Karpas-422 (cell line): Measurements from ENCODE around the gene GALNT17. TPM values are rescaled to one million over a fixed set of nuclear protein-coding genes. Genes with fewer than 3 reads are reported as not detected.

Experiments
- DNase-seq: peaks from one replicate; pipeline ENCODE4 v3.0.0-alpha.2; 2015
- H2AFZ ChIP-seq: fragments of 200-600 bp; sonication (generic); 2 replicates; pipeline ENCODE4 v1.6.1; 2014; ENCODE audit warnings: antibody characterized with exemption, low read length, mixed read lengths
- H3K27ac ChIP-seq: fragments of 200-600 bp; sonication (generic); 2 replicates; pipeline ENCODE4 v1.5.1; 2014; ENCODE audit warnings: mild to moderate bottlenecking, low read length, moderate library complexity
- H3K27me3 ChIP-seq: fragments of 200-600 bp; sonication (generic); 2 replicates; pipeline ENCODE4 v1.6.1; 2014; ENCODE audit warnings: low read length, mixed read lengths
- H3K36me3 ChIP-seq: fragments of 200-600 bp; sonication (generic); 2 replicates; pipeline ENCODE4 v1.6.1; 2014; ENCODE audit warnings: low read length, mixed read lengths; ENCODE audit not compliant: insufficient read depth
- H3K4me1 ChIP-seq: fragments of 200-600 bp; sonication (generic); 2 replicates; pipeline ENCODE4 v1.6.1; 2014; ENCODE audit warnings: mild to moderate bottlenecking, low read length, mixed read lengths
- H3K4me2 ChIP-seq: fragments of 200-600 bp; sonication (generic); 2 replicates; pipeline ENCODE4 v1.6.1; 2014; ENCODE audit warnings: low read length, low read depth, mild to moderate bottlenecking; ENCODE audit not compliant: poor library complexity, severe bottlenecking
- H3K4me3 ChIP-seq: fragments of 200-600 bp; sonication (generic); 2 replicates; pipeline ENCODE4 v1.5.1; 2014; ENCODE audit warnings: mild to moderate bottlenecking, antibody characterized with exemption, low read length, mixed read lengths
- H3K79me2 ChIP-seq: fragments of 200-600 bp; sonication (generic); 2 replicates; pipeline ENCODE4 v1.6.1; 2014; ENCODE audit warnings: mild to moderate bottlenecking, low read length, mixed read lengths
- H3K9ac ChIP-seq: fragments of 200-600 bp; sonication (generic); 2 replicates; pipeline ENCODE4 v1.6.0; 2014; ENCODE audit warnings: low read length
- H3K9me2 ChIP-seq: fragments of 200-600 bp; sonication (generic), shearing (Covaris generic); replicated peaks from 2 replicates; pipeline ENCODE4 v1.6.0; 2014; ENCODE audit warnings: mild to moderate bottlenecking, low read length, moderate library complexity; ENCODE audit not compliant: insufficient read depth
- H3K9me3 ChIP-seq: fragments of 300-700, 200-600 bp; sonication (generic); 2 replicates; pipeline ENCODE4 v1.6.1; 2014; ENCODE audit warnings: low read length, mixed read lengths
- H4K20me1 ChIP-seq: fragments of 200-600 bp; sonication (generic); 2 replicates; pipeline ENCODE4 v1.6.1; 2014; ENCODE audit warnings: mild to moderate bottlenecking, antibody characterized with exemption, low read length, low read depth; ENCODE audit not compliant: insufficient read depth
- total RNA-seq: library from RNA; depleted of rRNA; stranded (reverse); fragments of >200 nt; shearing (Covaris generic); gene quantifications from 2 replicates; pipeline ENCODE4 v1.2.3, GENCODE V29; 2014; ENCODE audit warnings: low replicate concordance

Gene GALNT17
- total RNA-seq, 1 experiment from 2014 or later = not detected

GRCh38 chr7:71611986-71612385 lies 480.0 kb downstream of the GALNT17 start:
- no peaks in the 10 kb centered on the region for H3K36me3 ChIP-seq
- no peaks in the 10 kb centered on the region for H3K9me2 ChIP-seq
- H3K27me3 ChIP-seq = no peaks in the 10 kb centered on the region
- no peak overlapping the region for H3K4me2 ChIP-seq
- no peak for DNase-seq
- H3K4me1 ChIP-seq = no peaks in the 10 kb centered on the region
- no peak overlapping the region for H3K27ac ChIP-seq
- no peaks in the 10 kb centered on the region for H3K79me2 ChIP-seq
- H2AFZ ChIP-seq = no peak overlapping the region
- H3K9ac ChIP-seq = no peak overlapping the region
- H3K4me3 ChIP-seq = no peak overlapping the region
- no peaks in the 10 kb centered on the region for H3K9me3 ChIP-seq
- H4K20me1 ChIP-seq = no peaks in the 10 kb centered on the region

- no peaks in the 10 kb centered on the region for H3K4me1 ChIP-seq
- H2AFZ ChIP-seq = no peak overlapping the region
- H3K9me2 ChIP-seq = no peaks in the 10 kb centered on the region
- H3K27me3 ChIP-seq = no peaks in the 10 kb centered on the region
- H3K36me3 ChIP-seq = no peaks in the 10 kb centered on the region
- H3K4me3 ChIP-seq = no peak overlapping the region
- no peaks in the 10 kb centered on the region for H3K79me2 ChIP-seq
- H3K27ac ChIP-seq = no peak overlapping the region
- no peak for DNase-seq
- no peaks in the 10 kb centered on the region for H4K20me1 ChIP-seq
- no peak overlapping the region for H3K4me2 ChIP-seq
- no peak overlapping the region for H3K9ac ChIP-seq
- no peaks in the 10 kb centered on the region for H3K9me3 ChIP-seq
Observed at GRCh38 chr7:71612911-71613310, 481.0 kb downstream of the GALNT17 start.

GRCh38 chr7:71613313-71613712 lies 481.4 kb downstream of the GALNT17 start:
- H3K9me2 ChIP-seq = no peaks in the 10 kb centered on the region
- no peaks in the 10 kb centered on the region for H3K27me3 ChIP-seq
- H3K4me1 ChIP-seq = no peaks in the 10 kb centered on the region
- no peaks in the 10 kb centered on the region for H3K9me3 ChIP-seq
- H2AFZ ChIP-seq = no peak overlapping the region
- H4K20me1 ChIP-seq = no peaks in the 10 kb centered on the region
- H3K9ac ChIP-seq = no peak overlapping the region
- no peaks in the 10 kb centered on the region for H3K79me2 ChIP-seq
- H3K4me3 ChIP-seq = no peak overlapping the region
- H3K27ac ChIP-seq = no peak overlapping the region
- no peak for DNase-seq
- no peaks in the 10 kb centered on the region for H3K36me3 ChIP-seq
- no peak overlapping the region for H3K4me2 ChIP-seq

GRCh38 chr7:71615017-71615416 lies 483.1 kb downstream of the GALNT17 start:
- H4K20me1 ChIP-seq = no peaks in the 10 kb centered on the region
- no peak overlapping the region for H3K4me3 ChIP-seq
- no peaks in the 10 kb centered on the region for H3K79me2 ChIP-seq
- no peak for DNase-seq
- H3K27ac ChIP-seq = no peak overlapping the region
- no peak overlapping the region for H3K4me2 ChIP-seq
- no peaks in the 10 kb centered on the region for H3K4me1 ChIP-seq
- no peaks in the 10 kb centered on the region for H3K9me2 ChIP-seq
- no peaks in the 10 kb centered on the region for H3K9me3 ChIP-seq
- no peak overlapping the region for H3K9ac ChIP-seq
- no peaks in the 10 kb centered on the region for H3K27me3 ChIP-seq
- H2AFZ ChIP-seq = no peak overlapping the region
- no peaks in the 10 kb centered on the region for H3K36me3 ChIP-seq

- H3K9me2 ChIP-seq = no peaks in the 10 kb centered on the region
- no peak overlapping the region for H3K4me2 ChIP-seq
- no peak overlapping the region for H3K27ac ChIP-seq
- no peak for DNase-seq
- no peaks in the 10 kb centered on the region for H3K79me2 ChIP-seq
- no peaks in the 10 kb centered on the region for H3K27me3 ChIP-seq
- no peaks in the 10 kb centered on the region for H3K36me3 ChIP-seq
- no peak overlapping the region for H3K4me3 ChIP-seq
- no peaks in the 10 kb centered on the region for H4K20me1 ChIP-seq
- H2AFZ ChIP-seq = no peak overlapping the region
- no peaks in the 10 kb centered on the region for H3K4me1 ChIP-seq
- no peak overlapping the region for H3K9ac ChIP-seq
- no peaks in the 10 kb centered on the region for H3K9me3 ChIP-seq
Observed at GRCh38 chr7:71616217-71616616, 484.3 kb downstream of the GALNT17 start.

GRCh38 chr7:71618278-71618677 lies 486.3 kb downstream of the GALNT17 start:
- H3K27me3 ChIP-seq = no peaks in the 10 kb centered on the region
- H3K9ac ChIP-seq = no peak overlapping the region
- no peak overlapping the region for H3K4me3 ChIP-seq
- H4K20me1 ChIP-seq = no peaks in the 10 kb centered on the region
- no peak overlapping the region for H3K27ac ChIP-seq
- DNase-seq = no peak
- H3K4me2 ChIP-seq = no peak overlapping the region
- no peaks in the 10 kb centered on the region for H3K9me2 ChIP-seq
- no peaks in the 10 kb centered on the region for H3K79me2 ChIP-seq
- no peaks in the 10 kb centered on the region for H3K36me3 ChIP-seq
- H3K9me3 ChIP-seq = no peaks in the 10 kb centered on the region
- no peak overlapping the region for H2AFZ ChIP-seq
- H3K4me1 ChIP-seq = no peaks in the 10 kb centered on the region

- no peaks in the 10 kb centered on the region for H3K9me2 ChIP-seq
- H3K4me1 ChIP-seq = no peaks in the 10 kb centered on the region
- no peak for DNase-seq
- H3K27me3 ChIP-seq = no peaks in the 10 kb centered on the region
- H4K20me1 ChIP-seq = no peaks in the 10 kb centered on the region
- H3K79me2 ChIP-seq = no peaks in the 10 kb centered on the region
- no peaks in the 10 kb centered on the region for H3K36me3 ChIP-seq
- no peak overlapping the region for H3K27ac ChIP-seq
- H3K9ac ChIP-seq = no peak overlapping the region
- H3K4me3 ChIP-seq = no peak overlapping the region
- no peaks in the 10 kb centered on the region for H3K9me3 ChIP-seq
- no peak overlapping the region for H3K4me2 ChIP-seq
- H2AFZ ChIP-seq = no peak overlapping the region
Observed at GRCh38 chr7:71625545-71625944, 493.6 kb downstream of the GALNT17 start.

GRCh38 chr7:71626206-71626605 lies 494.3 kb downstream of the GALNT17 start:
- Histone ChIP-seq H3K79me2 (no peaks in the 10 kb centered on the region), H3K9me3 (no peaks in the 10 kb centered on the region), H3K27me3 (no peaks in the 10 kb centered on the region), H3K4me1 (no peaks in the 10 kb centered on the region), H3K4me2 (no peak overlapping the region), H3K4me3 (no peak overlapping the region), H4K20me1 (no peaks in the 10 kb centered on the region), H2AFZ (no peak overlapping the region), H3K27ac (no peak overlapping the region), H3K36me3 (no peaks in the 10 kb centered on the region), H3K9ac (no peak overlapping the region), H3K9me2 (no peaks in the 10 kb centered on the region)
- no peak for DNase-seq

GRCh38 chr7:71627651-71628050 lies 495.7 kb downstream of the GALNT17 start:
- no peak for DNase-seq
- H3K9ac ChIP-seq = no peak overlapping the region

More at GRCh38 chr7:71627651-71628050, 495.7 kb downstream of the GALNT17 start:
- no peaks in the 10 kb centered on the region for H3K9me3 ChIP-seq
- no peak overlapping the region for H3K4me2 ChIP-seq
- no peaks in the 10 kb centered on the region for H3K79me2 ChIP-seq
- H3K4me3 ChIP-seq = no peak overlapping the region
- no peaks in the 10 kb centered on the region for H3K9me2 ChIP-seq
- H2AFZ ChIP-seq = no peak overlapping the region
- no peak overlapping the region for H3K27ac ChIP-seq
- H4K20me1 ChIP-seq = no peaks in the 10 kb centered on the region
- H3K27me3 ChIP-seq = no peaks in the 10 kb centered on the region
- H3K36me3 ChIP-seq = no peaks in the 10 kb centered on the region
- H3K4me1 ChIP-seq = no peaks in the 10 kb centered on the region
